HUES6 (cell line): ENCODE results near the gene RB1.

Source experiments
- H3K27ac ChIP-seq: 2 replicates; pipeline ENCODE4 v1.7.0; 2013; ENCODE audit warnings: low read depth, mild to moderate bottlenecking, low read length, inconsistent platforms
- H3K27me3 ChIP-seq: 2 replicates; pipeline ENCODE4 v1.6.1; 2013; ENCODE audit warnings: low read length; ENCODE audit not compliant: control insufficient read depth, insufficient read depth
- H3K36me3 ChIP-seq: 2 replicates; pipeline ENCODE4 v1.6.1; 2013; ENCODE audit warnings: low read length; ENCODE audit not compliant: control insufficient read depth, insufficient read depth
- H3K4me1 ChIP-seq: 2 replicates; pipeline ENCODE4 v1.6.1; 2013; ENCODE audit warnings: low read length; ENCODE audit not compliant: control insufficient read depth, insufficient read depth
- H3K4me3 ChIP-seq: 2 replicates; pipeline ENCODE4 v1.5.1; 2013; ENCODE audit warnings: low read depth, low read length
- H3K9ac ChIP-seq: one replicate; pipeline ENCODE4 v1.6.1; 2013; ENCODE audit warnings: mild to moderate bottlenecking, low read length
- H3K9me3 ChIP-seq: 2 replicates; pipeline ENCODE4 v1.6.1; 2013; ENCODE audit warnings: low read depth, low read length; ENCODE audit not compliant: control insufficient read depth, insufficient read depth

Gene RB1

DNA sequence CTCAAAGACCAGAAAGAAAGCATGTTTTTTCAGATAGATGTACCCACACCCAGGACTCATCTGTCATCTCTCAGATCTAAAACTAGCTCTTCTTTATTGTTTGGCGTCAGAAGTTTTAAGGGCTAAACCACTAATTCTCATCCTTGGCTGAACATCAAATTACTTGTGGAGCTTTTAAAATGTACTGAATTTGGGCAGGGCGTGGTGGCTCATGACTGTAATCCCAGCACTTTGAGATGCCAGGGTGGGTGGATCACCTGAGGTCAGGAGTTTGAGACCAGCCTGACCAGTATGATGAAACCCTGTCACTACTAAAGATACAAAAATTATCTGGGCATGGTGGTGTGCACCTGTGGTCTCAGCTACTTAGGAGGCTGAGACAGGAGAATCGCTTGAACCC is 181.9 kb downstream of the RB1 start:
- H3K36me3 ChIP-seq: peaks cover 7% of the 10 kb centered on the region; the same call in 1 of the 2 replicates
- H3K4me1 ChIP-seq: no peaks in the 10 kb centered on the region
- H3K4me3 ChIP-seq: no peak overlapping the region
- no peak overlapping the region for H3K9ac ChIP-seq
- H3K9me3 ChIP-seq: peaks cover 3% of the 10 kb centered on the region; the same call in 1 of the 2 replicates
- H3K27me3 ChIP-seq: no peaks in the 10 kb centered on the region
- H3K27ac ChIP-seq: no peak overlapping the region

DNA sequence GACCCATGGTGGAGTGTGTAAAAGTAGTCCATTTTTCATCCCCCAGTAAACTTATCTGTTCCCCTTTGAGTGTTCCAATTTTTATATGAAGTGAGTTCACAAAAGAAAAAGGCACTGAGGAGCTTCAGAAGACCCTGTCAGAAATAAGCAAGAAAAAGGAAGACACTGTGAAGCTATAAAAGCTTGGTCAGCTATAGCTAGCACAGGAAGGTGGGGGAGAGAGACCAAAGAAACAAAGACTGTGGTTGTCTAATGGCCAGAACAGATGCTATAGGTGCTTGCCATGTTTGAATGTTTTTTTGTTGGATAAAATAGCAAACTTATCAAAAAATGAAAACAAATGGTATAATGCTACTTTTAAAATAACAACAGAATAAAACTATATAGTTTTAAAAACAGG is 182.8 kb downstream of the RB1 start:
- Histone ChIP-seq H3K27ac (no peak overlapping the region), H3K4me1 (no peaks in the 10 kb centered on the region), H3K27me3 (no peaks in the 10 kb centered on the region), H3K9me3 (peaks cover 3% of the 10 kb centered on the region; the same call in 1 of the 2 replicates), H3K9ac (no peak overlapping the region), H3K36me3 (peaks cover 7% of the 10 kb centered on the region; the same call in 1 of the 2 replicates), H3K4me3 (no peak overlapping the region)

DNA sequence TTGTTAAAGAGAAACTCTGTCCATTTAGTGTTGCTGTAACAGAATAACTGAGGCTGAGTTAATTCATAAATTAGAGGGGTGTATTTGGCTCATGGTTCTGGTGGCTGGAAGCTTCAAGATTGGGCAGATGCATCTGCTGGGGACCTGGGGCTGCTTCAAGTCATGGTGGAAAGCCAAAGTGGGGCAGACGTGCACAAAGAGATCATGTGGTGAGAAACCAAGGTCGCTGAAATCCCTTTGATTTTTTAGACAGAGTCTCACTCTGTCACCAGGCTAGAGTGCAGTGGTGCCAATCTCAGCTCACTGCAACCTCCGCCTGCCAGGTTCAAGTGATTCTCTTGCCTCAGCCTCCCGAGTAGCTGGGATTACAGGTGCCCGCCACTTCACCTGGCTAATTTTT is 183.3 kb downstream of the RB1 start:
- H3K9me3 ChIP-seq: peaks cover 3% of the 10 kb centered on the region; the same call in 1 of the 2 replicates
- H3K36me3 ChIP-seq: peaks cover 7% of the 10 kb centered on the region; the same call in 1 of the 2 replicates
- no peaks in the 10 kb centered on the region for H3K27me3 ChIP-seq
- no peak overlapping the region for H3K4me3 ChIP-seq
- H3K4me1 ChIP-seq: no peaks in the 10 kb centered on the region
- no peak overlapping the region for H3K9ac ChIP-seq
- H3K27ac ChIP-seq: no peak overlapping the region

DNA sequence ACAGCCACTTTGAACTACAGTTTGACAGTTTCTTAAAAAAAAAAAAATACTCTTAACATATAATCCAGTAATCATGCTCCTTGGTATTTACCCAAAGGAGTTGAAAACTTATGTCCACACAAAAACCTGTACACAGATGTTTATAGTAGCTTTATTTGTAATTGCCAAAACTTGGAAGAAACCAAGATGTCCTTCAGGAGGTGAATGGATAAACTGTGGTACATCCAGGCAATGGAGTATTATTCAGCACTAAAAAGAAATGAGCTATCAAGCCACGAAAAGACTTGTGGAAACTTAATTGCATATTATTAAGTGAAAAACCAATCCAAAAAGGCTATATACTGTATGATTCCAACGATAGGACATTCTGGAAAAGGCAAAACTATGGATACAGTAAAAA is 184.4 kb downstream of the RB1 start:
- Histone ChIP-seq H3K27ac (no peak overlapping the region), H3K9me3 (peaks cover 3% of the 10 kb centered on the region; the same call in 1 of the 2 replicates), H3K9ac (no peak overlapping the region), H3K4me1 (no peaks in the 10 kb centered on the region), H3K36me3 (peaks cover 7% of the 10 kb centered on the region; the same call in 1 of the 2 replicates), H3K4me3 (no peak overlapping the region), H3K27me3 (no peaks in the 10 kb centered on the region)

DNA sequence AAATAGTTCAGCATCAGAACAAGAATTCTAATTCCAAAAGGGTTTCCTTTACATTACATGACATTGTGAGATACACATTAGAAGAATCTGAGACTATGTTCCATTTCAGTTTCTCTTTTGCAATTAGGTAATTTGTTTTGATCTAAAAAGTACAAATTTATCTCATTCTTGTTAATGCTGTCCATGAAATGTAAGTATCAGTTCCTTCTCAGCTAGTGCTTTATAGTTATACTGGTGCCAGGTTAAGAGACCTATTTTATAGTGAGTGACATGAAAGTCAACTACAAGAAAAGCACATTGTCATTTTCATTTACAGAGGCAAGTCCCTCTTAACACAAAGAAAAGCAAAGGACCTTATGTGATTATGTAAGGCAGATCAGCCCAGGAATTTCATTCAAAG is 185.4 kb downstream of the RB1 start:
- no peaks in the 10 kb centered on the region for H3K27me3 ChIP-seq
- no peak overlapping the region for H3K4me3 ChIP-seq
- peaks cover 9% of the 10 kb centered on the region; the same call in 1 of the 2 replicates for H3K36me3 ChIP-seq
- no peaks in the 10 kb centered on the region for H3K4me1 ChIP-seq
- H3K9me3 ChIP-seq: peaks cover 3% of the 10 kb centered on the region; the same call in 1 of the 2 replicates
- no peak overlapping the region for H3K27ac ChIP-seq
- H3K9ac ChIP-seq: no peak overlapping the region

DNA sequence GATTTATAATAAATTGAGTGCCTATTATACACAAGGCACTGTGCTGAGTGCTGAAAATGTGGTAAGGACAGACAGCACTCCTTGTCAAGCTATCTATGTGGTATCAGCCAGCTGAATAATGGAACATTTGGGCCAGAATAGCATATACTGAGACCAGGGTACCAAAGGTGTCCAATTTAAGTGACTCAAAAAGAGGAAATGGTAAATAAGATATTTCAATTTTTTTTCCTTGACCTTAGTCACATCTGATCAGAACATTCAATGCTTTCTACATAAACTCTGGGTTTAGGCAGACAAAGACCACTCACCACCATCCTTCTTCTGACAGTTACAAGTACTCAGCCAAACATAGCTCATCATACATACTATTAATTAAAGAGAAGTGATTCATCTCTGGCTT is 186.1 kb downstream of the RB1 start:
- Histone ChIP-seq H3K4me3 (no peak overlapping the region), H3K9ac (no peak overlapping the region), H3K27ac (no peak overlapping the region), H3K9me3 (peaks cover 3% of the 10 kb centered on the region; the same call in 1 of the 2 replicates), H3K4me1 (no peaks in the 10 kb centered on the region), H3K36me3 (peaks cover 9% of the 10 kb centered on the region; the same call in 1 of the 2 replicates), H3K27me3 (no peaks in the 10 kb centered on the region)

DNA sequence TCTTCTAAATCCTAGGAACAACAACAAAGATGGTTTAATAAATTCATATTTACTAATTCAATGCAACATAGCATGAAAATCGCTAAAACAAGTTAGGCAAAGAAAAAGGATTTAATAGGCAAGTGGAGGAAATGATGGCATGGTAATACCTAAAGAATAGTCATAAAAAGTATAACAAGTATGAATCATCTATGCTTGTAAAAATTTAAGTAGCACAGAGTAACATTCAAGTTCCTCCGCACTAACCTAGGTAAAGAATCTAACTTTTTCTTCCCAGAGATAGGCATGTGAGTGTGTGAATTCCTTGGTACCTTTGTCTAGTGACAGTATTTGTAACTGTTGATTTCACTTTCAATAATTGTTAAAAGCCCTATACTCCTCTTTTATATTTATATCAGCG is 186.7 kb downstream of the RB1 start:
- Histone ChIP-seq H3K4me1 (no peaks in the 10 kb centered on the region), H3K9ac (no peak overlapping the region)

DNA sequence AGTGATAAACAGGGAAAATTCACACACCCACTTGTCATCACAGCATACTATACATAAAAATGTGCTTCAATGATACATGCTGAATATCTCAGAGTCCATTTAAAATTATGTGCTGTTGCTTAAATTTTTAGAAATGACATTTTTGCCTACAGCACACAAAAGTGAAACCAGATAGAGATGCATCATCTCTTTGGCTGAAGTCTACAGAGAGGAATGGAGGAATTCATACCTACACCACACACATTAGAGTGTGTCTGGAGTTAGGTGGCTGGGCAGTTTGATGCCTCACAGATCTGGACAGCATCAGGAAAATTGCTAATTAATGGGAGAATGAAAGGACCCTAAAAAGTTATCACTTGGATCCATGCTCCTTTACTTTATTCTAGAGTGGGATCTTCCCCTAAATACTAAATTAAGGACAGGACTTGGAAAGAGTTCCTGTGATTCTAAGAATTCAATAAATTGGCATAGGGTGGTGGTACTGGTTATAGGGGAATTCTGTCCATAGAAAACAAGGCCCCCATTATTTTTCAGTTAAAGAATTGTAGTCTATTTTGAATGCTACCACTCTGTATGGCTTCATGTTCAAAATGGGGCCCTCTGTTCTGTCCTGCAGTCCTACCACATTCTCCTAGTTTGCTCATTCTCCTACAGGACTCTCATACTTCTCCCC is 188.0 kb downstream of the RB1 start:
- Histone ChIP-seq H3K9me3 (peaks cover 3% of the 10 kb centered on the region; the same call in 1 of the 2 replicates), H3K9ac (no peak overlapping the region), H3K27me3 (no peaks in the 10 kb centered on the region), H3K4me3 (no peak overlapping the region), H3K36me3 (peaks cover 9% of the 10 kb centered on the region; the same call in 1 of the 2 replicates), H3K27ac (no peak overlapping the region), H3K4me1 (0 out of 2 replicates have a peak, but pooled peaks cover 3% of the 10 kb centered on the region)

More for the DNA sequence above, 186.7 kb downstream of the RB1 start:
- Histone ChIP-seq H3K9me3 (peaks cover 3% of the 10 kb centered on the region; the same call in 1 of the 2 replicates), H3K36me3 (peaks cover 9% of the 10 kb centered on the region; the same call in 1 of the 2 replicates), H3K27me3 (no peaks in the 10 kb centered on the region), H3K27ac (no peak overlapping the region), H3K4me3 (no peak overlapping the region)

DNA sequence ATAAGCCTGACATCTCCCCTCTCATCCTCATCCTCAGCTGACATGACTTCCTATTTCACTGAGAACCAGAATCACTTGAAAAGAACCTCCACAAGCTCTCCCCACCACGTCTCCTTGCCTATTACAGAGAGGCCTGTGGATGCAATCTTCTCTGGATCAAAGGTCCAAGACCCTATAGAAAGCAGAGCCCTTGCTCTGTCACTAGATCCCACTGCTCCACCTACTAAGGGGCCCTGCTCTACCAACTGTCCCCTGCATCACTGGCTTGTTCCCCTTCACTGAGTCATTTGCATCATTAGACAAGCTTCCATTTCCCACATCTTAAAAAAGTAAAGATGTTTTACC is 188.5 kb downstream of the RB1 start:
- H3K4me1 ChIP-seq: peaks cover 7% of the 10 kb centered on the region
- no peak overlapping the region for H3K9ac ChIP-seq
- no peak overlapping the region for H3K4me3 ChIP-seq
- H3K36me3 ChIP-seq: peaks cover 9% of the 10 kb centered on the region; the same call in 1 of the 2 replicates
- no peak overlapping the region for H3K27ac ChIP-seq
- peaks cover 3% of the 10 kb centered on the region; the same call in 1 of the 2 replicates for H3K9me3 ChIP-seq
- no peaks in the 10 kb centered on the region for H3K27me3 ChIP-seq

DNA sequence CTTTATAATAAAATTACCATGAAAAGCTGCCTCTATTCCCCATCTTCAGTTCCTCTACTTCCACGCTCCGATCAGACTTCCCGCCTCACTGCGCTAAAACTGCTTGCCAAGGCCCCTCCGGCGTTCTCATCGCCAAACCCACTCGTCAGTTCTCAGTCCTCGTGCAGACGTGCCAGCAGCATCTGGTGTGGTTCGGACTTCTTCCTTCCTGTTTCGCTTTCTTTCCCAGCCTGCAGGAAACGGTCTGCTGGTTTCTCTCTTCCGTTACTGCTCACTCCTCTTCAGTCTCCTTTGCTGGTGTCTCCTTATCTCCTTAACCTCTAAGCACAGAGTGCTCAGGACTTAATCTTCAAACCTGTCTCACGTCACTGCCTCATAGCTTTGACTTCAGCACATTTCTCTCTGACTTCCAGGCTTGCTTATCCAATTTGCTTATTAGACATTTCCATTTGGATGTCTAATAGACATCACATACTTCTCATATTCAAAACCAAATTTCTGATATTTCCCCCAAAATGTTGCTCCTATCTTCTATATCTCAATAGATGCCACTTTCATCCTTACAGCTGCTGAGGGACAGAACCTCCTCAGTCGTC is 189.0 kb downstream of the RB1 start:
- Histone ChIP-seq H3K36me3 (peaks cover 9% of the 10 kb centered on the region; the same call in 1 of the 2 replicates), H3K27me3 (no peaks in the 10 kb centered on the region), H3K4me3 (no peak overlapping the region), H3K9ac (no peak overlapping the region), H3K9me3 (peaks cover 3% of the 10 kb centered on the region; the same call in 1 of the 2 replicates), H3K4me1 (peaks cover 11% of the 10 kb centered on the region), H3K27ac (no peak overlapping the region)

DNA sequence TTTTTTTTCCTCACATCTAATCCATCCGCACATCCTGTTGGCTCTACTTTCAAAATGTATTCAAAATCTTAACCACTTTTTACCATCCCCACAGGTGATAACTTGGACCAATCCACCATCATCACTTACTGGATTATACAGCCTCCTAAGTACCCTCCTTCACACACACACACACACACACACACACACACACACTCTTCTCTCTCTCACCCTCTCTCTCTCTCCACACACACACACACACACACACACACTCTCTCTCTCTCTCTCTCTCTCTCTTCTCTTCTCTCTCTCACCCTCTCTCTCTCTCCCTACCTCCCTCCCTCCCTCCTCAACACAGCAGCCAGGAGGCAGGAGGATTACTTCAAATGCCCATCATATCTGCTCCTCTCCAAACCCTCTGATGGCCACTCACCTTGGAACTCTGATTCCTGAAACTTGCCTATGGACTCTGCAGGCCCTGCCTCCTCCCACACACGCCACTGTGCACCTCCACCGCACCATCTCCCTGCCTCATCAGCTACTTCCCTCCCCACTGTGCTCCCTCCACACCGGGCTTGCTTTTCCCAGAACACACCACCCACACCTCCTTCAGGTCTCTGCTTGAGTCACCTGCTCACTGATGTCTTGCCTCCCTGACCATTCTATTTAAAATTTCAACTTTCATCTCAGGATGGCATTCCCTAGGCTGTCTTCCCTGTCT is 189.7 kb downstream of the RB1 start:
- no peak overlapping the region for H3K9ac ChIP-seq
- peaks cover 11% of the 10 kb centered on the region for H3K4me1 ChIP-seq
- H3K36me3 ChIP-seq: peaks cover 9% of the 10 kb centered on the region; the same call in 1 of the 2 replicates

More for the DNA sequence above, 189.7 kb downstream of the RB1 start:
- H3K27me3 ChIP-seq: no peaks in the 10 kb centered on the region
- no peak overlapping the region for H3K4me3 ChIP-seq
- no peaks in the 10 kb centered on the region; the same call in 1 of the 2 replicates for H3K9me3 ChIP-seq
- no peak overlapping the region for H3K27ac ChIP-seq
